Measurements from ENCODE around the gene PIK3R3.

- TF ChIP-seq CTCF (IDR thresholded peaks at IDR 0.05) (no peak), POLR2A (IDR thresholded peaks at IDR 0.05) (no peak)
These were observed 21.9 kb downstream of the PIK3R3 start for GRCh38 chr1:46110521-46110920.

Data from thyroid gland (tissue), 4 donors.